SK-N-SH (cell line): Measurements from ENCODE around the gene PHOSPHO1. TPM values are rescaled to one million over a fixed set of nuclear protein-coding genes. Genes with fewer than 3 reads are reported as not detected.

Source experiments
- CTCF ChIA-PET: fragments of 300-600, 350-600 bp; formaldehyde crosslinking; extraction: SDS; loops from one replicate; lab custom pipeline; 2021; lab: Yijun Ruan, JAX
- POLR2A ChIA-PET: fragments of 350-600 bp; sonication (Branson Sonifier 250); formaldehyde crosslinking; extraction: SDS; loops from one replicate; lab custom pipeline; 2020; ENCODE audit warnings: antibody characterized with exemption, inconsistent platforms; lab: Yijun Ruan, JAX
- DNase-seq: peaks from one replicate; pipeline ENCODE4 v3.0.0; 2012
- H2AFZ ChIP-seq: fragments of 200-600 bp; sonication (generic); 2 replicates; pipeline ENCODE4 v1.8.1; 2016; ENCODE audit warnings: antibody characterized with exemption, mild to moderate bottlenecking, low read depth
- H3F3A ChIP-seq: fragments of 200-600 bp; sonication (generic); replicated peaks from 2 replicates; pipeline ENCODE3; 2016; ENCODE audit warnings: antibody characterized with exemption, mild to moderate bottlenecking; ENCODE audit not compliant: insufficient read depth
- H3K27ac ChIP-seq, 2 experiments: fragments of 200-500 bp in 1 of 2; fragments of 200-600 bp in 1 of 2; sonication (Bioruptor generic) in 1 of 2; sonication (generic), shearing (Covaris generic) in 1 of 2; 2 replicates each; pipeline versions ENCODE4 v1.5.1 to v1.6.1; 2014 to 2016; ENCODE audit warnings: low read depth in 2 of 2, inconsistent platforms in 1 of 2, low read length in 1 of 2, mild to moderate bottlenecking in 1 of 2, mixed read lengths in 1 of 2
- H3K27me3 ChIP-seq: fragments of 200-600 bp; sonication (generic), shearing (Covaris generic); 2 replicates; pipeline ENCODE4 v1.6.1; 2016; ENCODE audit warnings: mixed run types; ENCODE audit not compliant: insufficient read depth
- H3K36me3 ChIP-seq, 2 experiments: fragments of 200-500 bp in 1 of 2; fragments of 200-600 bp in 1 of 2; sonication (Bioruptor generic) in 1 of 2; sonication (generic) in 1 of 2; replicated peaks in 1 of 2; 2 replicates each; pipeline versions ENCODE3 to v1.5.1; 2014 to 2016; ENCODE audit warnings: low read length in 1 of 2, mild to moderate bottlenecking in 1 of 2; ENCODE audit not compliant: insufficient read depth in 2 of 2, control insufficient read depth in 1 of 2
- H3K4me1 ChIP-seq, 2 experiments: fragments of 200-500 bp in 1 of 2; fragments of 200-600 bp in 1 of 2; sonication (Bioruptor generic) in 1 of 2; sonication (generic), shearing (Covaris generic) in 1 of 2; 2 replicates each; pipeline versions ENCODE4 v1.5.1 to v1.6.1; 2014 to 2016; ENCODE audit warnings: low read depth in 1 of 2, low read length in 1 of 2, mixed run types in 1 of 2; ENCODE audit not compliant: insufficient read depth in 2 of 2, control insufficient read depth in 1 of 2
- H3K4me2 ChIP-seq: fragments of 200-600 bp; sonication (generic), shearing (Covaris generic); 2 replicates; pipeline ENCODE4 v1.6.1; 2017; ENCODE audit warnings: mixed run types
- H3K4me3 ChIP-seq, 2 experiments: fragments of 200-500 bp in 1 of 2; fragments of 200-600 bp in 1 of 2; sonication (Bioruptor generic) in 1 of 2; sonication (generic), shearing (Covaris generic) in 1 of 2; 2 replicates each; pipeline versions ENCODE4 v1.5.1 to v1.8.1; 2014 to 2016; ENCODE audit warnings: low read depth in 2 of 2, inconsistent platforms in 1 of 2, low read length in 1 of 2, mild to moderate bottlenecking in 1 of 2, mixed read lengths in 1 of 2, moderate library complexity in 1 of 2
- H3K79me2 ChIP-seq: fragments of 200-600 bp; sonication (generic); 2 replicates; pipeline ENCODE4 v1.8.1; 2017; ENCODE audit warnings: mild to moderate bottlenecking; ENCODE audit not compliant: insufficient read depth
- H3K9ac ChIP-seq: fragments of 200-600 bp; sonication (generic); 2 replicates; pipeline ENCODE4 v1.6.1; 2017; ENCODE audit warnings: mixed run types
- H3K9me2 ChIP-seq: fragments of 200-600 bp; sonication (generic); 2 replicates; pipeline ENCODE4 v1.6.1; 2017; ENCODE audit warnings: mixed run types
- H3K9me3 ChIP-seq: fragments of 200-600 bp; sonication (generic); 2 replicates; pipeline ENCODE4 v1.6.1; 2017; ENCODE audit warnings: mixed run types, mild to moderate bottlenecking, moderate library complexity
- H4K20me1 ChIP-seq: fragments of 200-600 bp; sonication (generic); 2 replicates; pipeline ENCODE4 v1.6.1; 2017; ENCODE audit warnings: mild to moderate bottlenecking, mixed run types; ENCODE audit not compliant: insufficient read depth
- CHD2 ChIP-seq: fragments of 150-350 bp; IDR thresholded peaks from 2 replicates; pipeline ENCODE4 v1.6.1; 2018; ENCODE audit warnings: low read length; ENCODE audit not compliant: partially characterized antibody
- EP300 ChIP-seq, 2 experiments: IDR thresholded peaks; 2 replicates each; pipeline versions ENCODE4 v1.4.0 to v1.6.1; 2012; ENCODE audit warnings: borderline replicate concordance in 1 of 2, low read depth in 1 of 2, low read length in 1 of 2
- FOXJ3 ChIP-seq: sonication (generic); formaldehyde crosslinking; IDR thresholded peaks from 2 replicates; pipeline ENCODE4 v1.5.1; 2020; ENCODE audit warnings: mild to moderate bottlenecking, missing genetic modification reagents
- FOXM1 ChIP-seq: IDR thresholded peaks from 2 replicates; pipeline ENCODE4 v1.4.0; 2012; ENCODE audit warnings: low read depth, mild to moderate bottlenecking
- GABPA ChIP-seq: IDR thresholded peaks from 2 replicates; pipeline ENCODE4 v1.4.0; 2012; ENCODE audit warnings: low read depth, mild to moderate bottlenecking
- GATA2 ChIP-seq: sonication (generic); formaldehyde crosslinking; IDR thresholded peaks from 2 replicates; pipeline ENCODE4 v1.5.0; 2020; ENCODE audit warnings: mild to moderate bottlenecking, missing genetic modification reagents
- MEF2A ChIP-seq: IDR thresholded peaks from 2 replicates; pipeline ENCODE4 v1.4.0; 2012; ENCODE audit warnings: low read depth, borderline replicate concordance
- MXI1 ChIP-seq: IDR thresholded peaks from 2 replicates; pipeline ENCODE4 v1.6.1; 2012; ENCODE audit warnings: mild to moderate bottlenecking, low read depth, low read length, improper control_type of control experiment
- NFIC ChIP-seq: IDR thresholded peaks from 2 replicates; pipeline ENCODE4 v1.4.0; 2012; ENCODE audit warnings: borderline replicate concordance
- NRF1 ChIP-seq: IDR thresholded peaks from 2 replicates; pipeline ENCODE4 v1.6.1; 2012; ENCODE audit warnings: low read depth, mild to moderate bottlenecking, low read length
- RCOR1 ChIP-seq: fragments of 150-350 bp; IDR thresholded peaks from 2 replicates; pipeline ENCODE4 v1.6.1; 2017; ENCODE audit warnings: antibody characterized with exemption, low read length
- RFX5 ChIP-seq: IDR thresholded peaks from 2 replicates; pipeline ENCODE4 v1.6.1; 2012; ENCODE audit warnings: mild to moderate bottlenecking, improper control_type of control experiment, low read length
- RXRA ChIP-seq: IDR thresholded peaks from 2 replicates; pipeline ENCODE4 v1.4.0; 2012; ENCODE audit warnings: low read depth, mild to moderate bottlenecking, borderline replicate concordance
- SIN3A ChIP-seq: IDR thresholded peaks from 2 replicates; pipeline ENCODE4 v1.6.1; 2012; ENCODE audit warnings: low read depth, mild to moderate bottlenecking, low read length, moderate library complexity, borderline replicate concordance
- SMC3 ChIP-seq: IDR thresholded peaks from 2 replicates; pipeline ENCODE4 v1.6.1; 2012; ENCODE audit warnings: low read depth, low read length, improper control_type of control experiment
- TAF1 ChIP-seq: IDR thresholded peaks from 2 replicates; pipeline ENCODE4 v1.6.1; 2012; ENCODE audit warnings: low read depth, mild to moderate bottlenecking, low read length, moderate library complexity, borderline replicate concordance
- TEAD4 ChIP-seq: IDR thresholded peaks from 2 replicates; pipeline ENCODE4 v1.4.0; 2012; ENCODE audit warnings: mild to moderate bottlenecking, borderline replicate concordance; ENCODE audit not compliant: insufficient read depth
- USF2 ChIP-seq: fragments of 150-350 bp; IDR thresholded peaks from 2 replicates; pipeline ENCODE4 v1.6.1; 2017; ENCODE audit warnings: antibody characterized with exemption, low read length, low read depth, borderline replicate concordance
- YY1 ChIP-seq: IDR thresholded peaks from 2 replicates; pipeline ENCODE4 v1.4.0; 2012; ENCODE audit warnings: low read depth, mild to moderate bottlenecking
- WGBS: methylation state at CpG from one replicate; pipeline ENCODE4 v1.1.6; 2017; ENCODE audit warnings: low lambda C conversion rate; 5-methylcytosine and 5-hydroxymethylcytosine counted together
- polyA plus RNA-seq, 3 experiments: library from polyadenylated mRNA; depleted of rRNA; stranded (reverse); fragments of >200 nt; gene quantifications; 2 replicates each; pipeline ENCODE4 v1.2.3, GENCODE V29; 2012
- TF ChIP-seq, protein P1 (sequence below): fragments of 200-600 bp; sonication (generic); IDR thresholded peaks from 2 replicates; pipeline ENCODE4 v1.6.1; 2017; ENCODE audit warnings: antibody characterized with exemption, mild to moderate bottlenecking, moderate library complexity

Gene PHOSPHO1
- polyA plus RNA-seq, 1 of the 3 experiments (the other 2 are of a cell fraction): not detected

DNA sequence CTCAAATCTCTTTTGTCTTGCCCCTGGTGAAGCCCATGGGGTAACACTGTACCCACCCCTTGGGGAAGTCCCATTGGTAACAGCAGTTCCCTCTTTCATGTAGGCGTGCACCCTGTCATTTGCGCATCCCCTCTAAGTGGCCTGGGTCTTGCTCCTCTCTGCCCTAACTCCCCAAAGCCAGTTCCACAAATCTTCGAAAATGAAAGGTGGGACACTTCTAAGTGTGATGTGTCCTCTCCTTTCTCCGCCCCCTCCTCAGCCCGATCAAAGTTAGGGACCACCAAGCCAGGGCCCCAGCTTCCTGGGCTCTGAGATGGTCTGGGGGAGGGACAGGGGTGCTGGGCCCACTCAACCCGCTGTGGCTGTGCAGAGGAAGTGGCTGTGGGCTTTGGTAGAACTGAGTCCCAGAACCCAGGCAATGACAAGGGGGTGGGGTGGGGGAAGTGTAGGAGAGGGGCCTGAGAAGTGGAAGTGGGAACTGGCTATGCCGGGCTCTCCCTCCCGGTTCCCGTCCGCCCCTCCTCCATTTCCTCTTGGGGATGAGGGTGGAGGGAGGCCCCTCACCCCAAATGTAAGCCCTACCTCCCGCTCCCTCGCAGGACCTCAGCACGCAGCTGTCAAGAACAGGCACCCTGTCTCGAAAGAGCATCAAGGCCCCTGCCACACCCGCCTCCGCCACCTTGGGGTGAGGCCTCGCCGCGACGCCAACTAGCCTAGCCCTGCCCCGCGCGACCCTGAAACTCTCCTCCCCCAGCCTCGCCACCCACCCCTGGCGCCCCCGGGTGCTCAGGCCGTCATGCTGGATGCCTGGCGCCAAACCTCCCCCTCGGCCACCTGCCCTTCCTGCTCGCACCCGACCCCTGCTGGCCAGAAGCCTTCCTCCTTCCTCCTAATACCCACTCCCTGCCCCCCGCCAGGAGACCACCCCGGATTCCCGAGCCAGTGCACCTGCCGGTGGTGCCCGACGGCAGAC is 11.4 kb downstream of the PHOSPHO1 start:
- no peak for TF ChIP-seq TEAD4
- no peak for TF ChIP-seq SMC3
- TF ChIP-seq FOXJ3 (CRISPR knock-in tag): no peak
- TF ChIP-seq, protein P1, sequence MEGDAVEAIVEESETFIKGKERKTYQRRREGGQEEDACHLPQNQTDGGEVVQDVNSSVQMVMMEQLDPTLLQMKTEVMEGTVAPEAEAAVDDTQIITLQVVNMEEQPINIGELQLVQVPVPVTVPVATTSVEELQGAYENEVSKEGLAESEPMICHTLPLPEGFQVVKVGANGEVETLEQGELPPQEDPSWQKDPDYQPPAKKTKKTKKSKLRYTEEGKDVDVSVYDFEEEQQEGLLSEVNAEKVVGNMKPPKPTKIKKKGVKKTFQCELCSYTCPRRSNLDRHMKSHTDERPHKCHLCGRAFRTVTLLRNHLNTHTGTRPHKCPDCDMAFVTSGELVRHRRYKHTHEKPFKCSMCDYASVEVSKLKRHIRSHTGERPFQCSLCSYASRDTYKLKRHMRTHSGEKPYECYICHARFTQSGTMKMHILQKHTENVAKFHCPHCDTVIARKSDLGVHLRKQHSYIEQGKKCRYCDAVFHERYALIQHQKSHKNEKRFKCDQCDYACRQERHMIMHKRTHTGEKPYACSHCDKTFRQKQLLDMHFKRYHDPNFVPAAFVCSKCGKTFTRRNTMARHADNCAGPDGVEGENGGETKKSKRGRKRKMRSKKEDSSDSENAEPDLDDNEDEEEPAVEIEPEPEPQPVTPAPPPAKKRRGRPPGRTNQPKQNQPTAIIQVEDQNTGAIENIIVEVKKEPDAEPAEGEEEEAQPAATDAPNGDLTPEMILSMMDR: peak; percentile 44
- no peak overlapping the region for H3K4me3 ChIP-seq
- no peaks in the 10 kb centered on the region for H3K36me3 ChIP-seq
- no peak overlapping the region for H3K27ac ChIP-seq
- no peak overlapping the region for H3K4me2 ChIP-seq
- peaks cover 8% of the 10 kb centered on the region for H3K27me3 ChIP-seq
- H3K9me3 ChIP-seq: no peaks in the 10 kb centered on the region
- ChIA-PET POLR2A (no interaction called here), CTCF (interaction anchor here (1.5 to 9.5 kb wide), 2 partner anchors 8 to 39 kb away, joined by 3 to 105 read pairs; partner anchors contain the start of gene PHOSPHO1)
- WGBS: 41% methylated on average over 31 of the region's 37 CpGs
- H3K9me2 ChIP-seq: no peaks in the 10 kb centered on the region
- no peaks in the 10 kb centered on the region for H3K4me1 ChIP-seq
- H3F3A ChIP-seq: peaks cover 3% of the 10 kb centered on the region
- no peak overlapping the region for H3K9ac ChIP-seq
- H3K79me2 ChIP-seq: no peaks in the 10 kb centered on the region
- no peaks in the 10 kb centered on the region for H4K20me1 ChIP-seq
- no peak overlapping the region for H2AFZ ChIP-seq
- DNase-seq: peak; percentile 61

GRCh38 chr17:49217651-49218413 is 12.8 kb downstream of the PHOSPHO1 start:
- no peak overlapping the region for H3K4me2 ChIP-seq
- DNase-seq: peak; percentile 33
- POLR2A ChIA-PET: no interaction called here

More at GRCh38 chr17:49217651-49218413, 12.8 kb downstream of the PHOSPHO1 start:
- Histone ChIP-seq H4K20me1 (no peaks in the 10 kb centered on the region), H3K27me3 (no peaks in the 10 kb centered on the region; the same call in 1 of the 2 replicates)
- TF ChIP-seq NFIC: no peak
- TF ChIP-seq GATA2 (CRISPR knock-in tag): no peak
- no peak for TF ChIP-seq FOXM1
- no peak for TF ChIP-seq CHD2
- no peak for TF ChIP-seq TEAD4
- no peak for TF ChIP-seq GABPA
- TF ChIP-seq YY1: no peak
- no peak for TF ChIP-seq SMC3
- TF ChIP-seq MEF2A: no peak
- TF ChIP-seq USF2: no peak
- no peak for TF ChIP-seq MXI1
- TF ChIP-seq RCOR1: no peak
- no peak for TF ChIP-seq EP300 (IDR thresholded peaks at IDR 0.05; ENCODE audit: borderline replicate concordance in 1 of 2, low read depth in 1 of 2, low read length in 1 of 2)
- TF ChIP-seq SIN3A: no peak
- TF ChIP-seq, protein P1: no peak
- TF ChIP-seq RXRA: no peak
- TF ChIP-seq NRF1: no peak
- no peak for TF ChIP-seq TAF1
- TF ChIP-seq RFX5: no peak
- TF ChIP-seq, all 33 proteins: peak for 0
- CTCF ChIA-PET: interaction anchor here (1.1 to 9.5 kb wide), 3 partner anchors 9 to 190 kb away, joined by 3 to 105 read pairs (median 3); partner anchors contain the start of gene PHOSPHO1
- no peak overlapping the region for H2AFZ ChIP-seq
- no peaks in the 10 kb centered on the region for H3K9me2 ChIP-seq
- WGBS: 57% methylated on average over 17 of the region's 17 CpGs
- H3K9ac ChIP-seq: no peak overlapping the region
- no peaks in the 10 kb centered on the region for H3K79me2 ChIP-seq
- H3K27ac ChIP-seq: no peak overlapping the region
- H3K36me3 ChIP-seq: no peaks in the 10 kb centered on the region
- H3K9me3 ChIP-seq: no peaks in the 10 kb centered on the region
- H3F3A ChIP-seq: peaks cover 3% of the 10 kb centered on the region
- no peak overlapping the region for H3K4me3 ChIP-seq
- no peaks in the 10 kb centered on the region for H3K4me1 ChIP-seq
